ENCODE results near the gene LCE3E. TPM values are rescaled to one million over a fixed set of nuclear protein-coding genes. Genes with fewer than 3 reads are reported as not detected.

LCE3E gene

DNA sequence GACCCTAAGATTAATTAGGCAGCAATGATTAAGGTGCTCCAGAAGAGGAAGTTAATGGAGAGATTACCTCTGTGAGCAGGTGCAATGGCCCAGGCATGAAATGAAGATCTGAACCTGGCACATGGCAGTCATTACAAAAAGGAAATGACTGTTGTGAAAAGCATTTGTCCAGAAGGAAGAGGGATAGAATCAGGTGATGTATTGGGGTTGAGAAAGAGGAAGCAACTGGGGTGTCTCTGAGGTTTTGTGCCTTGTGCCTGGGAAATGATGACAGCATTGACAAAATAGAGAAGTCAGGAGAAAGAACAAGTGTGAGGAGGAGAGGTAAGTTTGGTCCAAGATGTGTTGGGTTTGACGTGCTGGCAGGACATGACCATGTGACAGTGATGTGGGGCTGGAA is 46.7 kb downstream of the LCE3E start:
- 40% methylated on average over 1 of the region's 1 CpG for WGBS
- H3K4me3 ChIP-seq (ENCODE audit: insufficient read depth in 1 of 2, low read depth in 1 of 2, low read length in 2 of 2): no peak overlapping the region

GRCh38 chr1:152517237-152517811 is 49.3 kb downstream of the LCE3E start:
- Histone ChIP-seq H2AK5ac (ENCODE audit: low read length, severe bottlenecking) (no peak overlapping the region), H3K9ac (ENCODE audit: low read length) (no peak overlapping the region), H3K27ac (ENCODE audit: low read length, poor library complexity, severe bottlenecking) (no peak overlapping the region), H3K4me3 (ENCODE audit: insufficient read depth in 1 of 2, low read depth in 1 of 2, low read length in 2 of 2) (no peak overlapping the region), H3K9me3 (ENCODE audit: control insufficient read depth, low read length) (no peaks in the 10 kb centered on the region), H3K4me2 (ENCODE audit: low read length, poor library complexity, severe bottlenecking) (no peak overlapping the region), H2BK120ac (ENCODE audit: low read depth, low read length) (no peak overlapping the region), H2AFZ (ENCODE audit: low read depth, low read length) (no peak overlapping the region), H3K79me1 (replicated peaks; ENCODE audit: low read length, poor library complexity, severe bottlenecking) (no peaks in the 10 kb centered on the region), H3K14ac (ENCODE audit: low read length in 2 of 2) (no peak overlapping the region), H2BK15ac (ENCODE audit: low read depth, poor library complexity, severe bottlenecking) (no peak overlapping the region), H2BK5ac (ENCODE audit: low read depth, low read length, poor library complexity, severe bottlenecking) (no peak overlapping the region), H3K4me1 (ENCODE audit: control insufficient read depth, insufficient read depth, low read depth, low read length) (no peaks in the 10 kb centered on the region), H3K36me3 (ENCODE audit: control insufficient read depth in 1 of 2, insufficient read depth in 2 of 2, low read depth in 1 of 2, low read length in 2 of 2) (no peaks in the 10 kb centered on the region), H3K23ac (ENCODE audit: low read length in 2 of 2) (no peak overlapping the region), H4K91ac (ENCODE audit: low read length) (no peak overlapping the region), H4K8ac (ENCODE audit: low read length) (no peak overlapping the region), H2BK12ac (ENCODE audit: low read length in 2 of 2) (no peak overlapping the region), H3K18ac (ENCODE audit: low read depth in 1 of 2, low read length in 2 of 2) (no peak overlapping the region), H3K27me3 (ENCODE audit: control insufficient read depth in 1 of 2, insufficient read depth in 1 of 2, low read length in 2 of 2) (peaks cover 0 to 54% of the 10 kb centered on the region in 2 experiments), H3K4ac (ENCODE audit: low read depth in 1 of 2, low read length in 2 of 2) (no peak overlapping the region)
- DNase-seq: no peak
- WGBS: 62% methylated on average over 7 of the region's 7 CpGs

More for the DNA sequence above, 46.7 kb downstream of the LCE3E start:
- Histone ChIP-seq H3K27me3 (ENCODE audit: control insufficient read depth in 1 of 2, insufficient read depth in 1 of 2, low read length in 2 of 2) (peaks cover 0 to 28% of the 10 kb centered on the region in 2 experiments), H3K4ac (ENCODE audit: low read depth in 1 of 2, low read length in 2 of 2) (no peak overlapping the region), H2BK120ac (ENCODE audit: low read depth, low read length) (no peak overlapping the region), H3K4me1 (ENCODE audit: control insufficient read depth, insufficient read depth, low read depth, low read length) (no peaks in the 10 kb centered on the region), H4K91ac (ENCODE audit: low read length) (no peak overlapping the region), H3K4me2 (ENCODE audit: low read length, poor library complexity, severe bottlenecking) (no peak overlapping the region), H3K36me3 (ENCODE audit: control insufficient read depth in 1 of 2, insufficient read depth in 2 of 2, low read depth in 1 of 2, low read length in 2 of 2) (no peaks in the 10 kb centered on the region), H2BK15ac (ENCODE audit: low read depth, poor library complexity, severe bottlenecking) (no peak overlapping the region), H2AFZ (ENCODE audit: low read depth, low read length) (no peak overlapping the region), H2BK12ac (ENCODE audit: low read length in 2 of 2) (no peak overlapping the region), H3K18ac (ENCODE audit: low read depth in 1 of 2, low read length in 2 of 2) (no peak overlapping the region), H3K14ac (ENCODE audit: low read length in 2 of 2) (no peak overlapping the region), H4K8ac (ENCODE audit: low read length) (no peak overlapping the region), H3K23ac (ENCODE audit: low read length in 2 of 2) (no peak overlapping the region), H3K9ac (ENCODE audit: low read length) (no peak overlapping the region), H2AK5ac (ENCODE audit: low read length, severe bottlenecking) (no peak overlapping the region), H3K27ac (ENCODE audit: low read length, poor library complexity, severe bottlenecking) (no peak overlapping the region), H3K79me1 (replicated peaks; ENCODE audit: low read length, poor library complexity, severe bottlenecking) (no peaks in the 10 kb centered on the region), H3K9me3 (ENCODE audit: control insufficient read depth, low read length) (peaks cover 2% of the 10 kb centered on the region), H2BK5ac (ENCODE audit: low read depth, low read length, poor library complexity, severe bottlenecking) (no peak overlapping the region)
- no peak for DNase-seq

GRCh38 chr1:152516082-152516481 is 50.5 kb downstream of the LCE3E start:
- Histone ChIP-seq H4K8ac (ENCODE audit: low read length) (no peak overlapping the region), H2AK5ac (ENCODE audit: low read length, severe bottlenecking) (no peak overlapping the region), H3K14ac (ENCODE audit: low read length in 2 of 2) (no peak overlapping the region), H3K4me1 (ENCODE audit: control insufficient read depth, insufficient read depth, low read depth, low read length) (no peaks in the 10 kb centered on the region), H3K9me3 (ENCODE audit: control insufficient read depth, low read length) (no peaks in the 10 kb centered on the region), H2AFZ (ENCODE audit: low read depth, low read length) (no peak overlapping the region), H3K27me3 (ENCODE audit: control insufficient read depth in 1 of 2, insufficient read depth in 1 of 2, low read length in 2 of 2) (peaks cover 0 to 57% of the 10 kb centered on the region in 2 experiments), H3K9ac (ENCODE audit: low read length) (no peak overlapping the region), H2BK12ac (ENCODE audit: low read length in 2 of 2) (no peak overlapping the region), H3K4ac (ENCODE audit: low read depth in 1 of 2, low read length in 2 of 2) (no peak overlapping the region), H2BK120ac (ENCODE audit: low read depth, low read length) (no peak overlapping the region), H3K4me2 (ENCODE audit: low read length, poor library complexity, severe bottlenecking) (no peak overlapping the region), H3K27ac (ENCODE audit: low read length, poor library complexity, severe bottlenecking) (no peak overlapping the region), H2BK5ac (ENCODE audit: low read depth, low read length, poor library complexity, severe bottlenecking) (no peak overlapping the region), H3K79me1 (replicated peaks; ENCODE audit: low read length, poor library complexity, severe bottlenecking) (no peaks in the 10 kb centered on the region), H2BK15ac (ENCODE audit: low read depth, poor library complexity, severe bottlenecking) (no peak overlapping the region), H4K91ac (ENCODE audit: low read length) (no peak overlapping the region), H3K4me3 (ENCODE audit: insufficient read depth in 1 of 2, low read depth in 1 of 2, low read length in 2 of 2) (no peak overlapping the region), H3K36me3 (ENCODE audit: control insufficient read depth in 1 of 2, insufficient read depth in 2 of 2, low read depth in 1 of 2, low read length in 2 of 2) (no peaks in the 10 kb centered on the region), H3K18ac (ENCODE audit: low read depth in 1 of 2, low read length in 2 of 2) (no peak overlapping the region), H3K23ac (ENCODE audit: low read length in 2 of 2) (no peak overlapping the region)
- 75% methylated on average over 6 of the region's 7 CpGs for WGBS
- DNase-seq: no peak

Small RNA genes lying within 50 kb of the gene (small RNA-seq; reads per million reads assigned to genes)
- not detected for gene LCE3B (ENCODE audit: low read depth)
